Measurements from ENCODE around the gene CCDC102B. TPM values are rescaled to one million over a fixed set of nuclear protein-coding genes. Genes with fewer than 3 reads are reported as not detected.

CCDC102B gene
- total and polyA plus RNA-seq, 2 of the 8 experiments (the other 6 are each of a cell fraction or from before 2014, with no cell fraction given): 0.80 to 1.1 TPM

- TF ChIP-seq CHD7 (IDR thresholded peaks at IDR 0.05; ENCODE audit: insufficient replicate concordance, low read length): no peak
- no peak for TF ChIP-seq FOSL1 (IDR thresholded peaks at IDR 0.05; ENCODE audit: insufficient read depth, low read depth, low read length)
Observed at GRCh38 chr18:69032009-69032408, 234.1 kb downstream of the CCDC102B start (continued).
